ENCODE data around the gene SGIP1. TPM values are rescaled to one million over a fixed set of nuclear protein-coding genes. Genes with fewer than 3 reads are reported as not detected.
A peak's percentile ranks its signal among the peaks of the same experiment; 100 is the strongest.

Gene SGIP1
- 1 to 10 TPM in 3 of 6 donors, under 1 TPM in 3; 0.31 to 2.3 (median 1.1) TPM for total RNA-seq
- 1 to 10 TPM in 1 of 2 donors, under 1 TPM in 1; 0.87 to 1.8 TPM for polyA plus RNA-seq

DNA sequence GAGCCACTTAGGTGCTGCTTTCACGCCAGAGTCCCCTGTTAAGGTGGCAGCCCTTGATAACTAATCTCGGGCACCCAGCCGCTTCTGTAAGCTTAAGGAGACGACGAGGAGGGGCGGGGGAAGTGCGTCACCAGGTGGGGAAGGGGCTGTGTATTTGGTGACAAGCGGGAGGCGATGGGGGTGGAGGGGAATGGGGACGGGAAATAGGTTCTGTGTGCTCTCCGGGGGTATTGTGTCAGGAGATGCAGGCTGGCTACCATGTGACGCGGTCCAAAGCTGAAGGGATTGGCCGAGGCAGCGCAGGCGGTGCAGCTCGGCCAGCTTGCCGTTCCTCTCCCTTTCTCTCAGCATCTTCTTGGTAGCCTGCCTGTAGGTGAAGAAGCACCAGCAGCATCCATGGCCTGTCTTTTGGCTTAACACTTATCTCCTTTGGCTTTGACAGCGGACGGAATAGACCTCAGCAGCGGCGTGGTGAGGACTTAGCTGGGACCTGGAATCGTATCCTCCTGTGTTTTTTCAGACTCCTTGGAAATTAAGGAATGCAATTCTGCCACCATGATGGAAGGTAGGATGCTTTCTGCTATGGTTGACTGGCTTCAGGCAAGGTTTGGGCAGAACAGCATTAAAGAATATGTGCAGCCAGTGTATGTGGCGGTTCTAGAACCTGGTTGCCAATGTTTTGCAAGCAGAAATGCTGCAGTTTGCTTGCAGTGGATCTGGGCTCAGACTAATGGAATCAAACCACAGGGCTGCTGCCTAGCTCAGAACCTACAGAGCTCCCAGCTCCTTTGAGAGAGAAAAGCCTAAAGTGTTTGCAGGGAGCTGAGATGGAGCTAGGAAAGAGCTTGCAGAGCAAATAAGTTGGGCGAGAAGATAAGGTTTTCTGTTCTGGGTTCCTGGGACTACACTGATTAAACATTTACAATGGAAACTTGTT is at the start of gene SGIP1:
Gene SGIP1 (plus strand): TSS at position 350 of the 937 bp plus-strand sequence. CDS start 206 bp downstream, at position 556.
- TF ChIP-seq, protein P1, sequence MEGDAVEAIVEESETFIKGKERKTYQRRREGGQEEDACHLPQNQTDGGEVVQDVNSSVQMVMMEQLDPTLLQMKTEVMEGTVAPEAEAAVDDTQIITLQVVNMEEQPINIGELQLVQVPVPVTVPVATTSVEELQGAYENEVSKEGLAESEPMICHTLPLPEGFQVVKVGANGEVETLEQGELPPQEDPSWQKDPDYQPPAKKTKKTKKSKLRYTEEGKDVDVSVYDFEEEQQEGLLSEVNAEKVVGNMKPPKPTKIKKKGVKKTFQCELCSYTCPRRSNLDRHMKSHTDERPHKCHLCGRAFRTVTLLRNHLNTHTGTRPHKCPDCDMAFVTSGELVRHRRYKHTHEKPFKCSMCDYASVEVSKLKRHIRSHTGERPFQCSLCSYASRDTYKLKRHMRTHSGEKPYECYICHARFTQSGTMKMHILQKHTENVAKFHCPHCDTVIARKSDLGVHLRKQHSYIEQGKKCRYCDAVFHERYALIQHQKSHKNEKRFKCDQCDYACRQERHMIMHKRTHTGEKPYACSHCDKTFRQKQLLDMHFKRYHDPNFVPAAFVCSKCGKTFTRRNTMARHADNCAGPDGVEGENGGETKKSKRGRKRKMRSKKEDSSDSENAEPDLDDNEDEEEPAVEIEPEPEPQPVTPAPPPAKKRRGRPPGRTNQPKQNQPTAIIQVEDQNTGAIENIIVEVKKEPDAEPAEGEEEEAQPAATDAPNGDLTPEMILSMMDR (IDR thresholded peaks at IDR 0.05): no peak
- 19 to 20% methylated on average over 25 of the region's 25 CpGs for WGBS, 2 donors
- Histone ChIP-seq H3K27me3 (no peaks in the 10 kb centered on the region), H3K27ac (peak within 1 kb of the TSS in 1 of 4 donors; percentile 17), H3K4me1 (peaks cover 0 to 7% (median 6%) of the 10 kb centered on the region in 3 donors), H3K9me3 (no peaks in the 10 kb centered on the region), H3K4me3 (peak within 1 kb of the TSS in 3 of 4 donors; percentile 2 to 37 (median 18)), H3K36me3 (no peaks in the 10 kb centered on the region)
- FAIRE-seq (no peak), ATAC-seq (peak; percentile 53 to 90 (median 88)), DNase-seq (peak in 3 of 6 donors; percentile 7 to 61 (median 40))
- intact Hi-C loops (cut with DNase I): no loop called here

DNA sequence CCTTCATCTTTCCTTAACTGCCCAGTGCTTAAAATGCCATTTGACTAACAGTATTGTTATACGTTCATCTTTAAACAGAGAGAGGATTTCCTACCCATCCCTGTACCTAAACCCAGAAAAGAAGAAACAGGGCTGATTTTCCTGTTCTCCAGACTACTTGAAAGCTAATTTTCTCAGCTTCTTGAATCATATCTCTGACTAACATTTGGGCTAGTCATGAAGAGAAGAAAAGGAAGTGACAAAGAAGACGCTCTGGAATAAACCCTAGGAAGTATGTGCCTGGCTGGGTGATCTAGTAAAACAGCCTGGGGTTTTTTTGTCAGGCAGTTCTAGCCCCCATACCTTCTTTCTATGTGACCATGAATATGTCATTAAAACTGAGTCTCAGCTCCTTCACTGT is 44.8 kb upstream of the SGIP1 start:
- Histone ChIP-seq H3K4me3 (no peak overlapping the region), H3K27ac (no peak overlapping the region), H3K36me3 (no peaks in the 10 kb centered on the region), H3K4me1 (no peaks in the 10 kb centered on the region), H3K27me3 (no peaks in the 10 kb centered on the region), H3K9me3 (no peaks in the 10 kb centered on the region)
- intact Hi-C loops (cut with DNase I): no loop called here
- FAIRE-seq (no peak), DNase-seq (no peak), ATAC-seq (no peak)
- 57 to 74% methylated on average over 2 of the region's 2 CpGs for WGBS, 2 donors
- TF ChIP-seq, protein P1 (IDR thresholded peaks at IDR 0.05): no peak

- no peaks in the 10 kb centered on the region for H3K27me3 ChIP-seq
- FAIRE-seq (no peak), DNase-seq (no peak), ATAC-seq (no peak)
- H3K4me3 ChIP-seq: no peak overlapping the region
- no peak overlapping the region for H3K27ac ChIP-seq
- H3K9me3 ChIP-seq: no peaks in the 10 kb centered on the region
- H3K36me3 ChIP-seq: no peaks in the 10 kb centered on the region
- H3K4me1 ChIP-seq: no peaks in the 10 kb centered on the region
- WGBS, 2 donors: 59 to 62% methylated on average over 2 of the region's 2 CpGs
- intact Hi-C loops (cut with DNase I): no loop called here
- TF ChIP-seq, protein P1 (IDR thresholded peaks at IDR 0.05): no peak
Measured at GRCh38 chr1:66489972-66490601, 43.9 kb upstream of the SGIP1 start.

GRCh38 chr1:66490816-66491215 is 43.1 kb upstream of the SGIP1 start:
- Histone ChIP-seq H3K4me3 (no peak overlapping the region), H3K9me3 (no peaks in the 10 kb centered on the region), H3K4me1 (no peaks in the 10 kb centered on the region), H3K27ac (no peak overlapping the region), H3K27me3 (no peaks in the 10 kb centered on the region), H3K36me3 (no peaks in the 10 kb centered on the region)
- intact Hi-C loops (cut with DNase I): no loop called here
- peak in 1 of 4 donors; percentile 20 for ATAC-seq
- TF ChIP-seq, protein P1 (IDR thresholded peaks at IDR 0.05): no peak
- no peak for DNase-seq
- FAIRE-seq: no peak
- WGBS, 2 donors: 62 to 64% methylated on average over 2 of the region's 2 CpGs
